ENCODE results near the gene PTPN14.

PTPN14 gene

GRCh38 chr1:214326406-214326805, 225.0 kb downstream of the PTPN14 start:
- no peak for DNase-seq

DNA sequence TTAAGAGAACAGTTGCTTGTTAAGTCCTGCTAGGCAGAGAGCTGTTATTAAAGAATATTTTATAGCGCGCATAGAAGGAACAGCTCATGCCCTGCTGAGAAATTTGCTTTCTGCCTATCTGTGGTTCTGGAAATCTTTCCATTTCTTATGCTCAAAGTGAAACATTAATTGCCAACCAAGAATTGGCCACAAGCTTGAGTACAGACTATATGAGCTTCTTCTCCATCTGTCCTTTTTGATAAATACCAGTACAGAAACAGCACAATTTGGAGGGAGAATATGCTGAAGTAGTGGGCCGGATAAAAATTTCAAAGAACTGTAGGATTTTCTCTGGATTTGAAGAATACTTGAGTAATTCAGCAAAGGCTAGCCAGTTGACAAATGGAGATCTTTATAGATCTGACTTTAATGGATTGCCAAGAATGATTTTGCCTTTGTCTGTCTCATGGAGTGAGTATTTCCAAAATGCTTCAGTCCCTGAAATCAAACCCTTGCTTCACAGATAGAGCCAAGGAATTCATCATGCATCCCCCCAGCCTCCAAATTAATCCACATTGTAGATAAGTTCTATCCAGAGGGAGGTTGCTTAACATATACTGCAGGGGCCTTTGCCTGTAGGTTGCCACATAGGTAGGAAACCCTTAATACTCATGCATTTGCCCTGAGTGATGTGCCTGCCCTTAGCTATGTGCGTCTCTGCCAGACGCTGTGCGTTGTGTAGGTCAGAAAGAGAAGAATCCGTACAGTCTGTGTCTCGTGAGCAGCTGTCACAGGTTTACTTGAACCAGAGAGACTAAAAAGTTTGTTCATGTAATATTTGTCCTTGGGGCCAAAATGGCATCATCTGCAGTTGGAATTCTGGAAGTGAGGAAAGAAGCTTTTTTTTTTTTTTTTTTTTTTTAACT, 226.3 kb downstream of the PTPN14 start:
- no peak for DNase-seq

GRCh38 chr1:214321705-214322453, 229.5 kb downstream of the PTPN14 start:
- no peak for DNase-seq

- DNase-seq = no peak
These were observed 231.5 kb downstream of the PTPN14 start for GRCh38 chr1:214319938-214320337.

- DNase-seq = no peak
These were observed 232.3 kb downstream of the PTPN14 start for GRCh38 chr1:214318956-214319736.

DNA sequence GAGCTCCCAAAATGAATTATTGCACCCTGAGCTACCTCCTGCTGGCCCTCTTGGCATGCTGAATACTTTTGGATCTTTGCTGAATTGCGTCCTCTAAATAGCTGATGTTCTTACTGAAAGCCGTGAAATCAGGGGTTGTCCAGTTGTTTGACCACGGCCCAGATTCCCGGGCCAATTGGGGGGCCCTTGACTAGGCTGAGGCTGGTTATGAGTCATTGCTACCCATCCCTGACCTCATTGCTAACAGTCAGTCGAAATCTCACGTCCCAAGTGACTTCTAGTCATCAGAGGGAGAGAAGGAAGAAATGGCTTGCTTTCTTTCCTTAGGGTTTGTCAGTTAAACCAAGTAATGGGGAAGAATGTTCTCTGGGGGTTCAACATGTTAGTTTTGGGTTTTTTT, 233.0 kb downstream of the PTPN14 start:
- no peak for DNase-seq

GRCh38 chr1:214317734-214318133, 233.7 kb downstream of the PTPN14 start:
- DNase-seq = no peak

DNA sequence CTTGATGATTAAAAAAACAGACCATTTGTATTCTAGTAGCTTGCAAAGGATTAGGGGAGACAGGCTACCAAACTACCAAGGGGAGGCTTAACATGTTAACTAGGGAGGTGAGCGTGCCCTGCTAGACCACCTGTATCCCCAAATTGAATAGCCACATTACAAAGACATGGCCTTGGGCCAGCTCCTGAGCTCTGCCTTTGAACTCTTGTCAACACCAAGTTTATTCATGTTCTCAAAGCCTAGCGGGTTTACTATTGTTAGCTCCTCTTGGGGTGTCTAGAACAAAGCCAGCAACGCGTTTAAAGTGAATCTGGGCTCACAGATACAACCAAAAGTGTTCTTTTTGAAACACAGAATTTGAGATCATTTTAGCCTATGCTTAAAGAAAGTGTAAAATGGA, 234.1 kb downstream of the PTPN14 start:
- DNase-seq = no peak

GRCh38 chr1:214316593-214316992, 234.8 kb downstream of the PTPN14 start:
- DNase-seq = no peak

DNA sequence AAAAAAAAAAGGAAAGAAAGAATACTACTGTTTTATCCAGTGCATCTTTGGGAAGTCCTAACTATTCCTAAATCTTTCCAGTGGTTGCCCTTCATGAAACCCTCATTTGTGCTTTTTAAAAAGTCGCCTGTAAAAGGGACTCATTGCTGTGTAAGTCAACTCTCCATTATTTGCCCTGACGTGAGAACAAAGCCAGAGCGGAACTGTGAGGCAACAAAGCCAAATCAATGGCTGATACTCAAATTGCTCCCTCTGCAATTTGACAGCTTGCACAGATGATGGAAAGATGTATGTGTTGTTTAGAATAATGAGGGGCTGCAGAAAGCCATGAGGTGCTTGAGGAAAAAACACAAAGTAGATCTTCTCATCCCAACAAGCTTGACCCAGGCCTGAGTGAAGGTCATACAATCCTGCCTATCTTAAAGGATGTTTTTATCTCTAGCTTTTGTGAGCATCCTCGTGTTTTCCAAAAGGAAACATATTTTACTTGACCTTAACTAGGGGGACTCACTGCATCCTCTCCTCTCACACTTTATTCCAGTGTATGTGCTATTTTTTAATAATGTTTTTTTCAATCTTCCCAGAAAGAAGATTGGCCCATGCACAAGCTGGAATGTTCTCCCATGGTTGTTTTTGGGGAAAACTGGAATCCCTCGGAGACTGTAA, 237.1 kb downstream of the PTPN14 start:
- DNase-seq = no peak

GRCh38 chr1:214312530-214313051, 238.8 kb downstream of the PTPN14 start:
- DNase-seq = no peak

GRCh38 chr1:214310777-214311690, 240.4 kb downstream of the PTPN14 start:
- DNase-seq = no peak

DNA sequence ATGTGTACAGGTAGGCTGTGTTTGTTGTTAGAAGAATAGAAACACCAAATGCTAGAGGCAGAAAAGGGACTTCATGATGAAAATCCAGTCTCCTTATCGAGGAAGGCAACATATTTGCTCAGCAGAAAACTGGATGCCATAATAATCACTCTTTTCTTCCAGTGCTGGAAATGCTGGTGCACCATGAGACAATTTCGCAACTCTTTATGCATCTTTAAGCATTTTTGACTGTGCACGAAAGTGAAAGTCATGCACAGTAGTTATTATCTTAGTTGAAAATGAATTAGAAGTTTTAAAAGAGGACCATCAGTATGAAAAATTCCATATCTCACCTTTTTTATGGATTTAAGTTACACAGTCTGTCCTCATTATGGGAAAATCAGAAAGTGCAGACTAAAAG, 241.4 kb downstream of the PTPN14 start:
- no peak for DNase-seq

- no peak for DNase-seq
These were observed 245.1 kb downstream of the PTPN14 start for GRCh38 chr1:214306269-214306668.

DNA sequence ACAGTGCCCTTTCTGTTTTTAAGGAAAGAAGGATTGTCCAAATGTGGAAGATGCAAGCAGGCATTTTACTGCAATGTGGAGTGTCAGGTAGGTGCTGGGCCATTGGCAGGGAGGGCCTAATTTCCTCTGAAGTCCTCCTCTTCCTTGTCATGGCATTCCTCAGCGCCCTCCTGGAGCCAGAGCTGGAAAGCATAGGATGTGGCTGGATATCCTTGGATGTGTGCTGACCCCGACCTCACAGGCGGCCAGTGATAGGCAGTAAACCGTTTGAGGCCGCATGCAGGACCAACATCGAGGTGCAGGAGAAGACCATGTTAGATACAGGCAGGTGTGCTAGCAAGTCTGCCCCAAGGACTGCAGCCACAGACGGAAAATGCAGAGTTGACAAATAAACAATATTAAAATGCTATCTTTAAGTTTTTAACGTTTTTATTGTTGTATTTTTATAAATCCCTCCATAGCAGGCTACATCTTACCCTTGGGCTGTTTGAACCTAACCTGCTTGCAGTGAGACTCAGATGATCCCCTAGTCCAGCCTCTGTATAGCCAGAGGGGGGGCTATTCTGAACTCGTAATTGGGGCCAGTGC, 246.1 kb downstream of the PTPN14 start:
- no peak for DNase-seq

DNA sequence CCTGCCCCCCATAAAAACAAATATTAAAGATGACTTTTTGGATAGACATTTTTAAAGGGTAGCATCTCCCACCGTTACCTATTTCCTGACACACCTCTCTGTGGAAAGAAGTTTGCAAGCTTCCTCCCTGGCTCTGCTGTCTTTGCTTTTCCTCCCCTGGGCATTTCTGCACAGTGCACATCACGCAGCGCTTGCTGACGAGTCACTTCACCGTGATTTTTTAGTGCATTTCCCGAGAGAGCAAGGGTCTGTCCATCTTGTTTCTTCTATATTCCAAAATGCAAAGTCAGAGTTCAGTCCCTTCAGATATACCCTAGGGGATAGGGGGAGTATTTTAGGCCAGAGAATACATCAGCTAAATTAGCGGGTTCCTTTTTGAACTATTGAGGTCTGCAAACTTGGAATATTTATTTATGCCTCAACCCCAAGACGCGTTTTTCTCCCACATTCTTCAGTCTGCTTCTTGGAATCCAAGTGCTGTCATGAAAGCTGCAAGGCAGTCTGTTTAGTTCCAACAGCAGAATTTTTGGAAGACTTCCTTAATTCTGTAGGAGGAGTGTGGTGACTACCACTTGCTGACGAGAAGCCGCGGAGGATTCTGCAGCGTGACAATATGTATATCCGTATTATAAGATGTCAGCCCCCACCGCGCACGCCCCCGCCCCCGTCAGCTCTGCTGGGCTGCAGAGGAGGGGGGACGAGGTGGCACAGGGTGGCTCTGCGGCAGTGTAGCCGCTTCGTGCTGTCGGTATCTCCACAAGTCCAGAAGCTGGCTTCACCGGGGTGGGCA, 248.1 kb downstream of the PTPN14 start:
- DNase-seq = no peak

- no peak for DNase-seq
These were observed 249.9 kb downstream of the PTPN14 start for GRCh38 chr1:214301526-214301925.

- DNase-seq = no peak
These were observed 251.1 kb downstream of the PTPN14 start for GRCh38 chr1:214300149-214300780.
